ENCODE measurements around the gene DGKB. TPM values are rescaled to one million over a fixed set of nuclear protein-coding genes. Genes with fewer than 3 reads are reported as not detected.

The DGKB gene
- total and polyA plus RNA-seq, 2 donors from 2014 or later = 0.26 to 1.5 TPM

GRCh38 chr7:14407246-14408015, 495.1 kb downstream of the DGKB start:
- Histone ChIP-seq H3K36me3 (ENCODE audit: control insufficient read depth in 2 of 3, insufficient read depth in 3 of 3, low read length in 3 of 3) (no peaks in the 10 kb centered on the region), H3K9me3 (ENCODE audit: control insufficient read depth in 2 of 3, insufficient read depth in 1 of 3, low read length in 3 of 3) (no peaks in the 10 kb centered on the region), H3K4me1 (ENCODE audit: control insufficient read depth in 2 of 3, insufficient read depth in 2 of 3, low read depth in 1 of 3, low read length in 3 of 3) (no peaks in the 10 kb centered on the region), H3K4me3 (ENCODE audit: low read length in 3 of 3) (no peak overlapping the region), H3K9ac (ENCODE audit: low read length in 3 of 3) (no peak overlapping the region), H3K27ac (ENCODE audit: low read depth in 2 of 2, low read length in 2 of 2) (no peak overlapping the region), H3K27me3 (ENCODE audit: control insufficient read depth, insufficient read depth, low read length) (no peaks in the 10 kb centered on the region)
- FAIRE-seq (no peak), DNase-seq (no peak)
- intact Hi-C loops (cut with DNase I) = no loop called here
- TF ChIP-seq CTCF (IDR thresholded peaks at IDR 0.05; ENCODE audit: borderline replicate concordance, extremely low read depth, insufficient read depth) = no peak

DNA sequence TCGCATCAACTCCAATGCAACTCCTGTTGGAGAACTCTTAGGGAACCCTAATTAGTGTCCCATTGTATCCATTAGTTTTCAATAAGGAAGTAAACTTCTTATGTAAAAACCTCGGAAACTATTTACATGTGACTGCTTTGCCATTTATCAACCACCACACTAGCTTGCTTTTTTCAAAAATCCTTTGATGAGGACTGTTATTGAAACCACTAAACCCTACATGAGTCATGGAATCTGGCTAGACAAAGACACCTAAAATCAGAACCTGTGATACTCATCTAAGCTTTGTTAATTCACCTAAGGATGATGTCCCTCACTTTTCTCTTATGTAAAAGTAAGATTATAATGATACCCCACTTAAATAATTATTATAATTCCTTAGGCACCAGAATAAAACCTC, 499.0 kb downstream of the DGKB start:
- intact Hi-C loops (cut with DNase I) = no loop called here
- no peaks in the 10 kb centered on the region for H3K4me1 ChIP-seq (ENCODE audit: control insufficient read depth in 2 of 3, insufficient read depth in 2 of 3, low read depth in 1 of 3, low read length in 3 of 3)
- H3K36me3 ChIP-seq (ENCODE audit: control insufficient read depth in 2 of 3, insufficient read depth in 3 of 3, low read length in 3 of 3) = no peaks in the 10 kb centered on the region
- no peak for FAIRE-seq
- no peaks in the 10 kb centered on the region for H3K27me3 ChIP-seq (ENCODE audit: control insufficient read depth, insufficient read depth, low read length)
- H3K9me3 ChIP-seq (ENCODE audit: control insufficient read depth in 2 of 3, insufficient read depth in 1 of 3, low read length in 3 of 3) = no peaks in the 10 kb centered on the region
- H3K4me3 ChIP-seq (ENCODE audit: low read length in 3 of 3) = no peak overlapping the region
- H3K9ac ChIP-seq (ENCODE audit: low read length in 3 of 3) = no peak overlapping the region
- DNase-seq = no peak
- no peak for TF ChIP-seq CTCF (IDR thresholded peaks at IDR 0.05; ENCODE audit: borderline replicate concordance, extremely low read depth, insufficient read depth)
- H3K27ac ChIP-seq (ENCODE audit: low read depth in 2 of 2, low read length in 2 of 2) = no peak overlapping the region

- no peak for TF ChIP-seq CTCF (IDR thresholded peaks at IDR 0.05; ENCODE audit: borderline replicate concordance, extremely low read depth, insufficient read depth)
- intact Hi-C loops (cut with DNase I) = no loop called here
- no peak overlapping the region for H3K9ac ChIP-seq (ENCODE audit: low read length in 3 of 3)
- FAIRE-seq (no peak), DNase-seq (no peak)
- no peak overlapping the region for H3K27ac ChIP-seq (ENCODE audit: low read depth in 2 of 2, low read length in 2 of 2)
- H3K27me3 ChIP-seq (ENCODE audit: control insufficient read depth, insufficient read depth, low read length) = no peaks in the 10 kb centered on the region
- no peaks in the 10 kb centered on the region for H3K36me3 ChIP-seq (ENCODE audit: control insufficient read depth in 2 of 3, insufficient read depth in 3 of 3, low read length in 3 of 3)
- H3K4me3 ChIP-seq (ENCODE audit: low read length in 3 of 3) = no peak overlapping the region
- H3K4me1 ChIP-seq (ENCODE audit: control insufficient read depth in 2 of 3, insufficient read depth in 2 of 3, low read depth in 1 of 3, low read length in 3 of 3) = no peaks in the 10 kb centered on the region
- no peaks in the 10 kb centered on the region for H3K9me3 ChIP-seq (ENCODE audit: control insufficient read depth in 2 of 3, insufficient read depth in 1 of 3, low read length in 3 of 3)
These were observed 502.3 kb downstream of the DGKB start for GRCh38 chr7:14400271-14400670.

Data from kidney (tissue), 14 donors.